Panc1 (cell line): Measurements from ENCODE around the gene TMTC3. TPM values are rescaled to one million over a fixed set of nuclear protein-coding genes. Genes with fewer than 3 reads are reported as not detected.

Experiments
- ATAC-seq: fragments of 200-7000 bp; cut with Tn5 transposase; 2 replicates; pipeline ENCODE4 v1.9.1; 2020; ENCODE audit warnings: mild to moderate bottlenecking, moderate library complexity
- BruUV-seq: library from RNA; stranded (reverse); fragments of 400-500 nt; replicated peaks from 2 replicates; lab custom pipeline; 2021; lab: Mats Ljungman, UMichigan
- CTCF ChIA-PET: fragments of 300-600 bp; sonication (Branson Sonifier 250); formaldehyde crosslinking; loops from one replicate; lab custom pipeline; 2022; ENCODE audit warnings: antibody characterized with exemption; lab: Charles Lee
- POLR2A ChIA-PET: fragments of 300-600 bp; sonication (Branson Sonifier 250); formaldehyde crosslinking; loops from one replicate; lab custom pipeline; 2022; ENCODE audit warnings: antibody characterized with exemption; lab: Charles Lee
- DNase-seq: peaks from one replicate; pipeline ENCODE4 v3.0.0-alpha.2; 2010; ENCODE audit warnings: low read depth, low spot score
- H3K27ac ChIP-seq: 2 replicates; pipeline ENCODE4 v1.5.1; 2011; ENCODE audit warnings: mild to moderate bottlenecking, low read length, inconsistent platforms
- H3K27me3 ChIP-seq: fragments of 200-500 bp; sonication (Bioruptor generic); 2 replicates; pipeline ENCODE4 v1.6.0; 2014; ENCODE audit warnings: low read length, inconsistent platforms; ENCODE audit not compliant: control insufficient read depth, insufficient read depth
- H3K36me3 ChIP-seq: fragments of 200-500 bp; sonication (Bioruptor generic); 2 replicates; pipeline ENCODE4 v1.5.1; 2014; ENCODE audit warnings: inconsistent platforms, mild to moderate bottlenecking, low read length, moderate library complexity; ENCODE audit not compliant: control insufficient read depth, insufficient read depth
- H3K4me1 ChIP-seq: 2 replicates; pipeline ENCODE4 v1.5.1; 2011; ENCODE audit warnings: inconsistent platforms, mild to moderate bottlenecking, low read length, moderate library complexity; ENCODE audit not compliant: control insufficient read depth, insufficient read depth
- H3K4me3 ChIP-seq, 2 experiments: 2 replicates each; pipeline ENCODE4 v1.5.1; 2011 to 2012; ENCODE audit warnings: low read depth in 2 of 2, low read length in 2 of 2, mild to moderate bottlenecking in 2 of 2, inconsistent platforms in 1 of 2, moderate library complexity in 1 of 2
- H3K9me3 ChIP-seq: fragments of 200-500 bp; sonication (Bioruptor generic); 2 replicates; pipeline ENCODE4 v1.5.1; 2014; ENCODE audit warnings: low read depth, mild to moderate bottlenecking, inconsistent platforms, low read length, moderate library complexity; ENCODE audit not compliant: control insufficient read depth, insufficient read depth
- CTCF ChIP-seq: fragments of 450-650 bp; IDR thresholded peaks from 2 replicates; pipeline ENCODE4 v1.5.1; 2017; ENCODE audit warnings: mild to moderate bottlenecking
- POLR2AphosphoS5 ChIP-seq: IDR thresholded peaks from 2 replicates; pipeline ENCODE4 v1.6.1; 2012; ENCODE audit warnings: mild to moderate bottlenecking, low read depth, low read length, moderate library complexity
- REST ChIP-seq, 2 experiments: IDR thresholded peaks; 2 replicates each; pipeline ENCODE4 v1.6.1; 2011 to 2012; ENCODE audit warnings: low read depth in 2 of 2, control low read depth in 1 of 2, low read length in 1 of 2, mild to moderate bottlenecking in 1 of 2, moderate library complexity in 1 of 2; ENCODE audit not compliant: insufficient read depth in 1 of 2
- SIN3A ChIP-seq: IDR thresholded peaks from 2 replicates; pipeline ENCODE4 v1.6.1; 2012; ENCODE audit warnings: low read depth, mild to moderate bottlenecking, low read length, moderate library complexity, borderline replicate concordance; ENCODE audit not compliant: insufficient read depth
- TCF7L2 ChIP-seq: IDR thresholded peaks from 2 replicates; pipeline ENCODE4 v1.6.1; 2011; ENCODE audit warnings: mild to moderate bottlenecking, low read depth, low read length, inconsistent platforms
- in situ Hi-C: cut with HindIII; loops from 2 replicates; pipeline ENCODE4 v1.10.0; 2016; ENCODE audit warnings: low sequenced_read_pairs, low pct_unique_long_range_greater_than_20kb
- intact Hi-C: fragments of 100-400 bp; cut with micrococcal nuclease; formaldehyde crosslinking; loops from one replicate; pipeline ENCODE4 v1.10.0; 2022; ENCODE audit not compliant: unreplicated experiment
- total RNA-seq: library from RNA; stranded (reverse); gene quantifications from one replicate; pipeline ENCODE4 v1.2.1, GENCODE V29; 2021; ENCODE audit not compliant: unreplicated experiment

The TMTC3 gene
- total RNA-seq, 1 experiment from 2014 or later, result 21.6 TPM

- H3K4me3 ChIP-seq, result no peak overlapping the region
- peaks cover 20% of the 10 kb centered on the region for H3K36me3 ChIP-seq
- TF ChIP-seq POLR2AphosphoS5 (no peak), REST (IDR thresholded peaks at IDR 0.05; ENCODE audit: insufficient read depth in 1 of 2, low read depth in 2 of 2, low read length in 1 of 2) (no peak), SIN3A (no peak), TCF7L2 (no peak), CTCF (no peak)
- intact Hi-C loops (no loop called here), in situ Hi-C loops (no loop called here)
- ChIA-PET CTCF (no interaction called here), POLR2A (no interaction called here)
- no TSS peak for BruUV-seq
- no peak for ATAC-seq
- no peaks in the 10 kb centered on the region for H3K9me3 ChIP-seq
- H3K27ac ChIP-seq, result no peak overlapping the region
- H3K27me3 ChIP-seq, result no peaks in the 10 kb centered on the region
- H3K4me1 ChIP-seq, result no peaks in the 10 kb centered on the region
- DNase-seq, result no peak
Observed at GRCh38 chr12:88127099-88127498, 15.0 kb upstream of the TMTC3 start.

- H3K4me3 ChIP-seq, result no peak overlapping the region
- ChIA-PET CTCF (no interaction called here), POLR2A (no interaction called here)
- H3K4me1 ChIP-seq, result no peaks in the 10 kb centered on the region
- ATAC-seq (no peak), DNase-seq (no peak)
- H3K36me3 ChIP-seq, result peaks cover 20% of the 10 kb centered on the region
- intact Hi-C loops, result no loop called here
- in situ Hi-C loops, result no loop called here
- no peaks in the 10 kb centered on the region for H3K9me3 ChIP-seq
- no TSS peak for BruUV-seq
- H3K27me3 ChIP-seq, result no peaks in the 10 kb centered on the region
- TF ChIP-seq SIN3A, result no peak
- TF ChIP-seq REST (IDR thresholded peaks at IDR 0.05; ENCODE audit: insufficient read depth in 1 of 2, low read depth in 2 of 2, low read length in 1 of 2), result no peak
- no peak for TF ChIP-seq TCF7L2
- no peak for TF ChIP-seq CTCF
- TF ChIP-seq POLR2AphosphoS5, result no peak
- H3K27ac ChIP-seq, result no peak overlapping the region
Observed at GRCh38 chr12:88127855-88128254, 14.3 kb upstream of the TMTC3 start.
